ENCODE measurements around the gene VAMP5.

Gene VAMP5

DNA sequence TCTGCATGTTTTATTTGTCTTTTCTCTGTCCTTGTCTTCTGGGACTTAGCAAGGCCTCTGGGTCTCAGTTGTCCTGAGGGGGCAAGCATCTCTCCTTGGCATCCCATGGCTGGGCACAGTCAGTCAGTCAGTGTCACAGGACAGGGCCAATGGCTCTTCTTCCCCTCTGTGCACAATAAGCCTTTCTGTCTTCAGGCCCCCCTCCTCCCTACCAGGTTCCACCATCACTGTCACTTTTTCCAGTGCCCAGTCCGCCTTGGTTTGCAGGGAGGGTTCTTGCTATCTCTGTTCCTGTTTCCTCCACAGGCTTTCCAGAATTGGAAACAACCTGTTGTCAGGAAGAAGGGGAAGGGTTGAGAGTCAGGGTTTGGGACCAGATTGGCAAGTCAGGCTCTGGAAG lies 1.7 kb upstream of the VAMP5 start:
- Histone ChIP-seq H3K4me3 (ENCODE audit: control insufficient read depth in 1 of 7, extremely low read depth in 1 of 7, insufficient read depth in 4 of 7, low read depth in 2 of 7, low read length in 6 of 7) (no peak overlapping the region), H3K9me3 (ENCODE audit: control extremely low read depth in 1 of 5, control insufficient read depth in 4 of 5, insufficient read depth in 2 of 5, low read depth in 1 of 5, low read length in 4 of 5) (no peaks in the 10 kb centered on the region), H3K27ac (ENCODE audit: insufficient read depth in 1 of 2, low read depth in 1 of 2, low read length in 2 of 2, poor library complexity in 1 of 2, severe bottlenecking in 2 of 2) (no peak overlapping the region), H3K36me3 (ENCODE audit: control insufficient read depth in 4 of 4, insufficient read depth in 4 of 4, low read length in 3 of 4) (peaks cover 5 to 49% (median 20%) of the 10 kb centered on the region in 4 experiments), H3K4me1 (ENCODE audit: control extremely low read depth in 1 of 4, control insufficient read depth in 4 of 4, insufficient read depth in 4 of 4, low read length in 3 of 4) (peaks cover 24 to 77% (median 71%) of the 10 kb centered on the region in 4 experiments), H3K27me3 (replicated peaks in 2 of 5; ENCODE audit: control insufficient read depth in 4 of 5, insufficient read depth in 5 of 5, low read length in 4 of 5) (no peaks in the 10 kb centered on the region)
- ChIA-PET POLR2A (no interaction called here), CTCF (no interaction called here)
- no peak for DNase-seq
- no CpG with 5 or more reads among the region's 1 CpG for WGBS (ENCODE audit: insufficient coverage)

GRCh38 chr2:85583667-85584353 lies 421 bp upstream of the VAMP5 start:
- DNase-seq: peak in 1 of 3 donors; percentile 30
- ChIA-PET POLR2A (interaction anchor here (1.0 kb wide), 1 partner anchor 33 kb away, joined by 4 read pairs; no protein-coding TSS in a partner anchor), CTCF (interaction anchor here (0.7 to 0.8 kb wide), 2 partner anchors 14 to 17 kb away, joined by 3 read pairs; no protein-coding TSS in a partner anchor)
- Histone ChIP-seq H3K27ac (ENCODE audit: insufficient read depth in 1 of 2, low read depth in 1 of 2, low read length in 2 of 2, poor library complexity in 1 of 2, severe bottlenecking in 2 of 2) (peak overlapping the region; percentile 10 to 79), H3K4me1 (ENCODE audit: control extremely low read depth in 1 of 4, control insufficient read depth in 4 of 4, insufficient read depth in 4 of 4, low read length in 3 of 4) (peaks cover 22 to 77% (median 71%) of the 10 kb centered on the region in 4 experiments), H3K4me3 (ENCODE audit: control insufficient read depth in 1 of 7, extremely low read depth in 1 of 7, insufficient read depth in 4 of 7, low read depth in 2 of 7, low read length in 6 of 7) (peak overlapping the region in 4 of 7 experiments; percentile 52 to 81 (median 76)), H3K9me3 (ENCODE audit: control extremely low read depth in 1 of 5, control insufficient read depth in 4 of 5, insufficient read depth in 2 of 5, low read depth in 1 of 5, low read length in 4 of 5) (no peaks in the 10 kb centered on the region), H3K27me3 (replicated peaks in 2 of 5; ENCODE audit: control insufficient read depth in 4 of 5, insufficient read depth in 5 of 5, low read length in 4 of 5) (no peaks in the 10 kb centered on the region), H3K36me3 (ENCODE audit: control insufficient read depth in 4 of 4, insufficient read depth in 4 of 4, low read length in 3 of 4) (peaks cover 5 to 49% (median 20%) of the 10 kb centered on the region in 4 experiments)
- 31% methylated on average over 13 of the region's 16 CpGs for WGBS (ENCODE audit: insufficient coverage)

- WGBS (ENCODE audit: insufficient coverage): 13% methylated on average over 3 of the region's 9 CpGs
- Histone ChIP-seq H3K36me3 (ENCODE audit: control insufficient read depth in 4 of 4, insufficient read depth in 4 of 4, low read length in 3 of 4) (peaks cover 5 to 42% (median 19%) of the 10 kb centered on the region in 4 experiments), H3K27me3 (replicated peaks in 2 of 5; ENCODE audit: control insufficient read depth in 4 of 5, insufficient read depth in 5 of 5, low read length in 4 of 5) (no peaks in the 10 kb centered on the region), H3K27ac (ENCODE audit: insufficient read depth in 1 of 2, low read depth in 1 of 2, low read length in 2 of 2, poor library complexity in 1 of 2, severe bottlenecking in 2 of 2) (peak overlapping the region; percentile 66 to 79), H3K9me3 (ENCODE audit: control extremely low read depth in 1 of 5, control insufficient read depth in 4 of 5, insufficient read depth in 2 of 5, low read depth in 1 of 5, low read length in 4 of 5) (no peaks in the 10 kb centered on the region), H3K4me1 (ENCODE audit: control extremely low read depth in 1 of 4, control insufficient read depth in 4 of 4, insufficient read depth in 4 of 4, low read length in 3 of 4) (peaks cover 13 to 76% (median 69%) of the 10 kb centered on the region in 4 experiments), H3K4me3 (ENCODE audit: control insufficient read depth in 1 of 7, extremely low read depth in 1 of 7, insufficient read depth in 4 of 7, low read depth in 2 of 7, low read length in 6 of 7) (peak overlapping the region; percentile 0 to 81 (median 60))
- DNase-seq: peak in 2 of 3 donors; percentile 47 to 59
- ChIA-PET POLR2A (interaction anchor here (0.7 to 1.0 kb wide), 2 partner anchors 10 to 12 kb away, joined by 3 to 6 read pairs; partner anchors contain the start of gene RNF181), CTCF (interaction anchor here (0.6 kb wide), 2 partner anchors 35 to 300 kb away, joined by 3 read pairs; no protein-coding TSS in a partner anchor)
Observed at GRCh38 chr2:85584857-85585780, 888 bp downstream of the VAMP5 start.

DNA sequence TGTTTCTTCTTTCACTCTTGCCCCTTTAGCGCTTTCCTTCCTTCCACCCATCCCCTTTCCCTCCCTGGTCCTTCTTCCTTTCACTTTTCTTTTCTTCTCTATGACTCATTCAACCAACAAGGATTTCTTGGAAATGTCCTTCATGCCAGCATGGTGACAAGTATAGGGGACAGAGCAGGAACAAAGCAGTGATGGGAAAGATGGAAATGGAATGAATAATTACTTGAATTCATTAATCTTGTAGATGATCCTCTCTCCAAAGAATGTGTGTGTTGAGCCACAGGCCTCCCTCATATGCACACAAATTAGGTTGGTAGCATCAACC lies 1.5 kb downstream of the VAMP5 start:
- H3K4me3 ChIP-seq (ENCODE audit: control insufficient read depth in 1 of 7, extremely low read depth in 1 of 7, insufficient read depth in 4 of 7, low read depth in 2 of 7, low read length in 6 of 7): peak overlapping the region in 2 of 7 experiments; percentile 78 to 81
- ChIA-PET POLR2A (interaction anchor here (0.7 to 1.0 kb wide), 2 partner anchors 10 to 11 kb away, joined by 3 to 6 read pairs; partner anchors contain the start of gene RNF181), CTCF (interaction anchor here (0.6 kb wide), 1 partner anchor 300 kb away, joined by 3 read pairs; no protein-coding TSS in a partner anchor)
- no peaks in the 10 kb centered on the region for H3K9me3 ChIP-seq (ENCODE audit: control extremely low read depth in 1 of 5, control insufficient read depth in 4 of 5, insufficient read depth in 2 of 5, low read depth in 1 of 5, low read length in 4 of 5)
- H3K36me3 ChIP-seq (ENCODE audit: control insufficient read depth in 4 of 4, insufficient read depth in 4 of 4, low read length in 3 of 4): peaks cover 5 to 38% (median 17%) of the 10 kb centered on the region in 4 experiments
- no peaks in the 10 kb centered on the region for H3K27me3 ChIP-seq (replicated peaks in 2 of 5; ENCODE audit: control insufficient read depth in 4 of 5, insufficient read depth in 5 of 5, low read length in 4 of 5)
- H3K4me1 ChIP-seq (ENCODE audit: control extremely low read depth in 1 of 4, control insufficient read depth in 4 of 4, insufficient read depth in 4 of 4, low read length in 3 of 4): peaks cover 20 to 77% (median 71%) of the 10 kb centered on the region in 4 experiments
- peak in 1 of 3 donors; percentile 45 for DNase-seq
- no CpG with 5 or more reads among the region's 1 CpG for WGBS (ENCODE audit: insufficient coverage)
- H3K27ac ChIP-seq (ENCODE audit: insufficient read depth in 1 of 2, low read depth in 1 of 2, low read length in 2 of 2, poor library complexity in 1 of 2, severe bottlenecking in 2 of 2): peak overlapping the region in 1 of 2 experiments; percentile 79

DNA sequence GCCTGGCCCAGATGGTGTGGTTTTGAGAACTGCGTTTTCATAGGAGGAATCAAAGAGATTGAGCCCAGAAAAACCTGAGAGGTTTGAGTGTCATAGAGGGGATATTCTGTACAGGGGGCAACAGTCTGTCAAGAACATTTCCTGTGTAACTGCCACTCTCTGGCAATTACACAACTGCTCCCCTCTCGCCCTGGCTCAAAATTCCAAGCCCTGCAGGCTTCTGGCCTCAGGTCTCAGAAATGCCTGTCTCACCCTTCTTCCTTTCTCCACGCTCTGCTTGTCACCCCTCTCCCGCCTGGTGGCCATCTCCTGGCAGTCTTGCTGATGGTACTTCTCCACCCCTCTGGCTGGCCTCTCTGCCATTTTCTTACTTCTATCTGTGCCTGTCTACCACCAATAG lies 4.0 kb downstream of the VAMP5 start:
- ChIA-PET POLR2A (interaction anchor here (0.9 to 2.3 kb wide), 3 partner anchors 10 to 260 kb away, joined by 4 to 9 read pairs (median 7); partner anchors contain the start of genes GGCX and TGOLN2), CTCF (interaction anchor here (0.5 to 3.0 kb wide), 8 partner anchors 9 to 149 kb away, joined by 3 to 18 read pairs (median 4); partner anchors contain the start of genes MAT2A and TMEM150A)
- peaks cover 0 to 18% (median 8%) of the 10 kb centered on the region in 4 experiments for H3K36me3 ChIP-seq (ENCODE audit: control insufficient read depth in 4 of 4, insufficient read depth in 4 of 4, low read length in 3 of 4)
- peaks cover 23 to 77% (median 73%) of the 10 kb centered on the region in 4 experiments for H3K4me1 ChIP-seq (ENCODE audit: control extremely low read depth in 1 of 4, control insufficient read depth in 4 of 4, insufficient read depth in 4 of 4, low read length in 3 of 4)
- no peaks in the 10 kb centered on the region for H3K27me3 ChIP-seq (replicated peaks in 2 of 5; ENCODE audit: control insufficient read depth in 4 of 5, insufficient read depth in 5 of 5, low read length in 4 of 5)
- 5% methylated on average over 4 of the region's 4 CpGs for WGBS (ENCODE audit: insufficient coverage)
- H3K27ac ChIP-seq (ENCODE audit: insufficient read depth in 1 of 2, low read depth in 1 of 2, low read length in 2 of 2, poor library complexity in 1 of 2, severe bottlenecking in 2 of 2): peak overlapping the region; percentile 51 to 69
- H3K4me3 ChIP-seq (ENCODE audit: control insufficient read depth in 1 of 7, extremely low read depth in 1 of 7, insufficient read depth in 4 of 7, low read depth in 2 of 7, low read length in 6 of 7): peak overlapping the region in 4 of 7 experiments; percentile 17 to 43 (median 35)
- H3K9me3 ChIP-seq (ENCODE audit: control extremely low read depth in 1 of 5, control insufficient read depth in 4 of 5, insufficient read depth in 2 of 5, low read depth in 1 of 5, low read length in 4 of 5): no peaks in the 10 kb centered on the region
- peak in 2 of 3 donors; percentile 73 to 75 for DNase-seq

- Histone ChIP-seq H3K36me3 (ENCODE audit: control insufficient read depth in 4 of 4, insufficient read depth in 4 of 4, low read length in 3 of 4) (peaks cover 0 to 14% (median 7%) of the 10 kb centered on the region in 4 experiments), H3K4me3 (ENCODE audit: control insufficient read depth in 1 of 7, extremely low read depth in 1 of 7, insufficient read depth in 4 of 7, low read depth in 2 of 7, low read length in 6 of 7) (peak overlapping the region in 4 of 7 experiments; percentile 17 to 43 (median 35)), H3K9me3 (ENCODE audit: control extremely low read depth in 1 of 5, control insufficient read depth in 4 of 5, insufficient read depth in 2 of 5, low read depth in 1 of 5, low read length in 4 of 5) (no peaks in the 10 kb centered on the region), H3K27me3 (replicated peaks in 2 of 5; ENCODE audit: control insufficient read depth in 4 of 5, insufficient read depth in 5 of 5, low read length in 4 of 5) (no peaks in the 10 kb centered on the region), H3K27ac (ENCODE audit: insufficient read depth in 1 of 2, low read depth in 1 of 2, low read length in 2 of 2, poor library complexity in 1 of 2, severe bottlenecking in 2 of 2) (peak overlapping the region; percentile 14 to 69), H3K4me1 (ENCODE audit: control extremely low read depth in 1 of 4, control insufficient read depth in 4 of 4, insufficient read depth in 4 of 4, low read length in 3 of 4) (peaks cover 23 to 75% (median 71%) of the 10 kb centered on the region in 4 experiments)
- ChIA-PET POLR2A (interaction anchor here (1.9 to 2.3 kb wide), 2 partner anchors 10 to 27 kb away, joined by 7 to 9 read pairs; partner anchors contain the start of gene GGCX), CTCF (interaction anchor here (0.5 to 3.4 kb wide), 4 partner anchors 9 to 149 kb away, joined by 3 to 18 read pairs (median 9); no protein-coding TSS in a partner anchor)
- DNase-seq: no peak
- WGBS (ENCODE audit: insufficient coverage): 35% methylated on average over 3 of the region's 4 CpGs
Observed at GRCh38 chr2:85588645-85589044, 4.4 kb downstream of the VAMP5 start.

Measured in common myeloid progenitor, CD34-positive (primary cell).